Thymus (tissue), 11 donors: ENCODE data around the gene UBE3D. TPM values are rescaled to one million over a fixed set of nuclear protein-coding genes. Genes with fewer than 3 reads are reported as not detected.
"Not testable (repeated sequence)": the region's sequence is repeated elsewhere in the genome, so short reads cannot be mapped to it uniquely, and the experiment has no call there.

Experiments used
- DNase-seq, 9 donors: peaks; one replicate each; pipeline ENCODE4 v3.0.0-alpha.2; 2013; ENCODE audit warnings: low spot score in 9 of 9, low read depth in 6 of 9, missing footprints in 1 of 9
- H3K27ac ChIP-seq, 2 donors: one replicate each; pipeline ENCODE4 v1.5.1; 2013; ENCODE audit warnings: control low read depth in 1 of 2, low read depth in 1 of 2, low read length in 1 of 2, mild to moderate bottlenecking in 1 of 2, moderate library complexity in 1 of 2
- H3K27me3 ChIP-seq, 2 donors: one replicate each; pipeline ENCODE4 v1.5.1; 2013; ENCODE audit warnings: low read length in 1 of 2; ENCODE audit not compliant: control insufficient read depth in 2 of 2, insufficient read depth in 1 of 2
- H3K36me3 ChIP-seq, 2 donors: one replicate each; pipeline ENCODE4 v1.5.1; 2013; ENCODE audit warnings: low read length in 1 of 2, mild to moderate bottlenecking in 1 of 2, moderate library complexity in 1 of 2; ENCODE audit not compliant: control insufficient read depth in 2 of 2, insufficient read depth in 2 of 2
- H3K4me1 ChIP-seq, 2 donors: one replicate each; pipeline ENCODE4 v1.5.1; 2013; ENCODE audit warnings: low read length in 2 of 2; ENCODE audit not compliant: control insufficient read depth in 2 of 2, insufficient read depth in 2 of 2
- H3K4me3 ChIP-seq, 2 donors: one replicate each; pipeline ENCODE4 v1.5.1; 2013; ENCODE audit warnings: low read length in 2 of 2, control low read depth in 1 of 2, mild to moderate bottlenecking in 1 of 2
- H3K9me3 ChIP-seq, 2 donors: one replicate each; pipeline ENCODE4 v1.5.1; 2013; ENCODE audit warnings: low read length in 1 of 2, mild to moderate bottlenecking in 1 of 2; ENCODE audit not compliant: control insufficient read depth in 2 of 2, insufficient read depth in 1 of 2
- WGBS: extraction: QIAGEN DNeasy Blood & Tissue Kit; methylation state at CpG from one replicate; pipeline ENCODE4 v1.1.7; 2013; 5-methylcytosine and 5-hydroxymethylcytosine counted together
- polyA plus RNA-seq: library from polyadenylated mRNA; stranded (reverse); fragments of 200-250 nt; gene quantifications from one replicate; pipeline ENCODE4 v1.2.3, GENCODE V29; 2013
- total RNA-seq: library from RNA; stranded (reverse); fragments of 120-200 nt; gene quantifications from one replicate; pipeline ENCODE4 v1.2.4, GENCODE V29; 2013
- donor health status: healthy.

Gene UBE3D
- total and polyA plus RNA-seq, 2 donors = 7.0 to 8.2 TPM

DNA sequence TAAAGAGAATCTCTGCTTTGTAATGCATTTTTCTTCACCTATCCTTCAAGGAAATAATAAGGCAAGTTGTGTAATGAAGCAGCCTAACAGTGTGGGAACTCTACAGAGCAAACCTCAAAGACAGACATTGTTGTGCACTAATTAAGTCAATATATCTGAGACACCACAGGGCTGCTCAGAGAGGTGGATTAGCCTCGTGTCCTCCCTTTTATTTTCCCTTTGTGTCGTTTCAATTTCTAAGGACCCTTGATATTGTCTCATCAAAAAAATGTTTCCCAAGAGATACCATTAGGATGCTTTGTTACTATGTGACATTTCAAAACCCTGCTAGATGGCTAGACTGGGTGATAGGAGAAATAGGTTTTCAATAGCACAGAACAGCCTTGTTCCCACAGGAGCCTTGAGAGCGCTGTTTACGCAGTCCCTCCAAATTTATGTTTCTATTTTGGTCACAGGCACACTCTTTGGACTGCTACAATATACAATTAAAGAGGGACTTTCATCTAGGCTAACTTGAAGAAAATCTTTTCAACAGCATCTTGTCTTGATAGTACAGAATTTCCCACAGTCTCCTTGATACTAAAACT is 23.1 kb downstream of the UBE3D start:
- Histone ChIP-seq H3K27me3 (no peaks in the 10 kb centered on the region), H3K27ac (no peak overlapping the region), H3K4me3 (no peak overlapping the region), H3K36me3 (no peaks in the 10 kb centered on the region), H3K9me3 (no peaks in the 10 kb centered on the region), H3K4me1 (peaks cover 0 to 3% of the 10 kb centered on the region in 2 donors)
- 96% methylated on average over 4 of the region's 4 CpGs for WGBS
- no peak for DNase-seq

DNA sequence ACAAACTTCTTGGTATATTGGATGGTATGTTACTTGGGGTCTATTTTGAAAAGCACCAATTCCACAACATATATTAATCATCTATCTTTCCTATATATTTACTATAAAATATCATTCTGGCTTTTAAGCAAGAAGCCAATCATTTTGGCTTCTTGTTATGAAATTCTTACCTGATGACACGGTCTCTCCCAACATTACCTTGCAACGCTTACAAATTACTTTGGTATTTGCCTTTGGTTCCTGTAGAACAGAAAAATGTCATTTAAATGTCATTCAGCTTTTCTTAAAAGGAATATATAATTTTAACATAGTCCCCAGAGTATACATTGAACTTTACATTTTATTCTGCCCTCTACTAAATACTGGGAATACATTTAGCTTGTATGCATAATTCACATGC is 27.4 kb downstream of the UBE3D start:
- no peak overlapping the region for H3K27ac ChIP-seq
- H3K36me3 ChIP-seq = no peaks in the 10 kb centered on the region
- H3K9me3 ChIP-seq = no peaks in the 10 kb centered on the region
- H3K4me1 ChIP-seq = peaks cover 0 to 3% of the 10 kb centered on the region in 2 donors
- WGBS = 98% methylated on average over 2 of the region's 2 CpGs
- no peak overlapping the region for H3K4me3 ChIP-seq
- DNase-seq = no peak
- no peaks in the 10 kb centered on the region for H3K27me3 ChIP-seq

DNA sequence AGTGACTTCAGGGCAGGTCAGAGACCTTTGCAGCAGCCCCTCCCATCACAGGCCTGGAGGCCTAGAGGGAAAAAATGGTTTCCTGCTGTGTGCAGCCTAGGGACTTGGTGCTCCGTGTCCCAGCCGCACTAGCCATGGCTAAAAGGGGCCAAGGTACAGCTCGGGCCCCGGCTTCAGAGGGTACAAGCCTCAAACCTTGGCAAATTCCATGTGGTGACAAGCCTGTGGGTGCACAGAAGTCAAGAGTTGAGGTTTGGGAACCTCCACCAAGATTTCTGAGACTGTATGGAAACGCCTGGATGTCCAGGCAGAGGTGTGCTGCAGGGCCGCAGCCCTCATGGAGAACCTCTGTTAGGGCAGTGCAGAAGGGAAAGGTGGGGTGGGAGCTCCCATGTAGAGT is 34.0 kb downstream of the UBE3D start:
- Histone ChIP-seq H3K4me1 (no peaks in the 10 kb centered on the region), H3K4me3 (no peak overlapping the region), H3K27me3 (no peaks in the 10 kb centered on the region), H3K9me3 (peaks cover 2 to 8% of the 10 kb centered on the region in 2 donors), H3K27ac (no peak overlapping the region), H3K36me3 (peaks cover 0 to 3% of the 10 kb centered on the region in 2 donors)
- no peak for DNase-seq
- WGBS = 98% methylated on average over 6 of the region's 6 CpGs

DNA sequence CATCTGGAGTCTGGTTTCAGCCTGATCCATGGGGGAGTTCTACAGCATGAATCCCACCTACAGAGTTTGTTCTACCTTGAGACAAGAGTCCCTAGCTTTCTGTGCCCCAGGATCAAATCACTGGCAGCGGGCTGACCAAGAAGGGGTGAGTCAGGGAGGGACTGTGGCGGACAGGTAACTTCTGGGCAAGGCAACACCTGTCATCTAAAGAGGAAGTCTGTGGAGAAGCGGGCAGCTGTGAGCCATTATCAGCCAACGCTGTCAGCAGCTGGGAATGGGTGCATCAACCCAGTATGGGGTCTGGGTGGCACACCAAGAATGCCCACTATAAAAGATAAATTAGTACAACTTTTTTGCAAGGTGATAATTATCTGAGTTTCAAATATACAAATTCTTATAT is 45.9 kb downstream of the UBE3D start:
- Histone ChIP-seq H3K4me3 (no peak overlapping the region), H3K4me1 (no peaks in the 10 kb centered on the region), H3K27ac (no peak overlapping the region), H3K27me3 (no peaks in the 10 kb centered on the region), H3K36me3 (peaks cover 0 to 3% of the 10 kb centered on the region in 2 donors), H3K9me3 (no peaks in the 10 kb centered on the region)
- WGBS = 93% methylated on average over 4 of the region's 4 CpGs
- DNase-seq = no peak

DNA sequence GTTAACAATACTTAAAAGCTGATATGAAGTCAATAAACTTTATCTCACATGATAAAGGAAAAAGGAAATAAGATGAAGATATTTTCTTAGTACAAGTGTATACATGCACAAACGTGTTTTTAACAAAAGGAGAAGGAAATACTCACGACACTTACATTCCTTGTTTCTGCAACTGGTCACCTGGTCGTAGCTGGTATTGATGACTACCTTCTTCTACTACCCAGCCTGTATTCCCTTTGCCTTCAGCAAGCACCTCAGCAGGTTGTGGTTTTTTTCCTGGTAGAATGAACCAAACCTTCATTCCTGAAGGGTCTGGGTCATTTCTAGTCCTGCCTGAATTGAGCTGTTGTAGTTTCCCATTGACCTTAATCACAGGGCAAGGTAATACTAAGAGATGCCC is 54.5 kb downstream of the UBE3D start:
- not testable (repeated sequence) for H3K4me3 ChIP-seq, H3K9me3 ChIP-seq, H3K36me3 ChIP-seq, DNase-seq, H3K4me1 ChIP-seq, H3K27me3 ChIP-seq, H3K27ac ChIP-seq
- WGBS = 91% methylated on average over 3 of the region's 3 CpGs

DNA sequence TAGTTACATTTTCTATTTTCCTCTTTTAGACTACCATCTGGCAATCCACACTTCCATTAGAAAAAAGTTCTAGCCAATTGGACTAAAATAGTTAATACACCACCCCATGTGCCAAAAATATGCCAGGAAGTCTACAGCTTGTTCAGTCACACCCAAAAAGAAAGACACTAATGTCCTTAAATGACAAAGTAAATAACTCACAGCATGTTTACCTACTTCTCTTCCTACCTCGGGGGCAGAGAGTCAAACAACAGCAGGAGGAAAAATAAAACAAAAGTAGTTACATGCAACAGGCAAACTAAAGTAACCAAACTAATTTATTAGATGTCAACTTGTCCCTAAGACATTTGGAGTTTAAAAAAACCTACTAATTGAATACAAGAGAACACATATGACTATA is 57.0 kb downstream of the UBE3D start:
- Histone ChIP-seq H3K4me3 (no peak overlapping the region), H3K9me3 (no peaks in the 10 kb centered on the region), H3K27me3 (no peaks in the 10 kb centered on the region), H3K4me1 (no peaks in the 10 kb centered on the region), H3K36me3 (no peaks in the 10 kb centered on the region), H3K27ac (no peak overlapping the region)
- WGBS = 38% methylated on average over 1 of the region's 1 CpG
- DNase-seq = no peak

DNA sequence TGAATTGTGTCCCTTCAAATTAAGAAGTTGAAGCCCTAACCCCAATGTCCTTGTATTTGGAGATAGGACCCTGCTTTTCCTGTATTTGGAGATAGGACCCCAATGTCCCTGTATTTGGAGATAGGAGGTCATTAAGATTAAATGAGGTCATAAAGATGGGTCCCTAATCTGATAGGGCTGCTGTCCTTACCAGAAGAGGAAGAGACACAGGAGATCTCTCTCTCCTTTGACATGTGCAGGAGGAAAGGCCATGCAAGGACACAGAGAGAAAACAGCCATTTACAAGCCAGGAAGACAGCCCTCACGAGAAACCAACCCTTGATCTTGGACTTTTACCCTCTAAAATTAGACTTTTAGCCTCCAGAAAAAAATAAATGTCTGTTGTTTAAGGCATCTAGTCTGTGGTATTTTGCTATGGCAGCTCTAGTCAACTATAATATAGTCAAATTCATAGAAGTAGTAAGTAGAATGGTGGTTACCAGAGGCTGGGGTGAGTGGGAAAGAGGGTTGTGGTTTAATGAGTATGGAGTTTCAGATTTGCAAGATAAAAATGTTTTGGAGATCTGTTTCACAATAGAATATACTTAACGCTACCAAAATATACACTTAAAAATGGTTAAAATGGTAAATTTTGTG is 59.3 kb downstream of the UBE3D start:
- Histone ChIP-seq H3K4me3 (no peak overlapping the region), H3K9me3 (no peaks in the 10 kb centered on the region), H3K36me3 (no peaks in the 10 kb centered on the region), H3K27me3 (no peaks in the 10 kb centered on the region), H3K4me1 (no peaks in the 10 kb centered on the region), H3K27ac (no peak overlapping the region)
- DNase-seq = no peak
- WGBS = 97% methylated on average over 2 of the region's 2 CpGs

DNA sequence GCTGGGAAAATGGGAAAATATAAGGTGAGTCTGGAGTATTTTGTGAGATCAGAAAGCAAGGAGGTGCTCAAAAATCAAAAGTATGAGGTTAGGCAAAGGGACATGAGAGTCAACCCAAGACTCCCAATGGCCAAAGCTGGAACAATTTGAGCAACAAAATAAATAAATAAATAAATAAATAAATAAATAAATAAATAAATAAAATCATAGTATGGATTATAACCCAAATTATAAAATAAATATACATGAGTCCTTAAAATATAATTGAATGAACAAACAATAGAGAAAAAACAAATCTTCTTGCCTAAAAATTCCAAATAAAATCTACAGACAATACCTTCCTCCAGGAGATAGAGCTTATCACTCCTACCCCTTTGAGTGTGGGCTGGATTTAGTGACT is 69.5 kb downstream of the UBE3D start:
- Histone ChIP-seq H3K27ac (no peak overlapping the region), H3K27me3 (no peaks in the 10 kb centered on the region), H3K4me1 (no peaks in the 10 kb centered on the region), H3K9me3 (no peaks in the 10 kb centered on the region), H3K4me3 (no peak overlapping the region), H3K36me3 (no peaks in the 10 kb centered on the region)
- no peak for DNase-seq

DNA sequence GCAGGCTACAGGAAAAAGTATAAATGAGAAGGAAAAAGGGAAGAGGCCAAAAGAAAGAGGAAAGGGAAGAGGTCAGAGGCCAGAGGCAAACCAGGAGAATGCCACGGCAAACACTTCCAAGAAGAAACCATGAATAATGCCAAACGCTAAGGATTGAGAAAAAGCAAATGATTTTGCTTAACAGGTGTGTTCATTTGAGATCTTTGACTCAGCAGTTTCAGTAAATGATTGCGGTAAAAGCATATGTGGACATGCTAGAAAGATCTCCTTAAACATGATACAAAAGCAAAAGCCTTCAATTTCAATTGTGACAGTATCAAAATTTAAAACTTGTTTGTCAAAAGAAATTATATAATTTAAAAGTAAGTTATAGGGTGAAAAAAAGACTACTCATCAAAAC is 70.6 kb downstream of the UBE3D start:
- Histone ChIP-seq H3K4me1 (no peaks in the 10 kb centered on the region), H3K4me3 (no peak overlapping the region), H3K27me3 (no peaks in the 10 kb centered on the region), H3K36me3 (no peaks in the 10 kb centered on the region), H3K27ac (no peak overlapping the region), H3K9me3 (no peaks in the 10 kb centered on the region)
- DNase-seq = no peak
- 75% methylated on average over 3 of the region's 3 CpGs for WGBS
